Pancreas (tissue), 10 donors: ENCODE measurements around the gene KRTAP10-8. TPM values are rescaled to one million over a fixed set of nuclear protein-coding genes. Genes with fewer than 3 reads are reported as not detected.
"Not testable (repeated sequence)": the region's sequence is repeated elsewhere in the genome, so short reads cannot be mapped to it uniquely, and the experiment has no call there.

Experiments used
- ATAC-seq, 4 donors: fragments of 200-7000 bp; cut with Tn5 transposase; one replicate each; pipeline versions ENCODE4 v1.8.0 to v1.9.1; 2020; ENCODE audit warnings: mild to moderate bottlenecking in 4 of 4, moderate library complexity in 4 of 4
- DNase-seq, 6 donors: peaks; one replicate each; pipeline ENCODE4 v3.0.0-alpha.2; 2020
- FAIRE-seq: peaks from 2 replicates; lab custom pipeline; 2012; peaks lifted over from hg19 to GRCh38; lab: Jason Lieb, UNC
- H3K27ac ChIP-seq, 4 donors: fragments of 200-600 bp; sonication (generic); 1 replicate in 3 of 4; 2 replicates in 1 of 4; pipeline versions ENCODE4 v1.5.0 to v1.8.0; 2020
- H3K27me3 ChIP-seq, 4 donors: fragments of 200-600 bp; one replicate each; pipeline ENCODE4 v1.8.0; 2021
- H3K36me3 ChIP-seq, 3 donors: fragments of 200-600 bp; sonication (generic) in 1 of 3; one replicate each; pipeline versions ENCODE4 v1.5.0 to v1.8.0; 2020 to 2021
- H3K4me1 ChIP-seq, 3 donors: fragments of 200-600 bp; one replicate each; pipeline ENCODE4 v1.8.0; 2021
- H3K4me3 ChIP-seq, 4 donors: fragments of 200-600 bp; sonication (generic) in 2 of 4; one replicate each; pipeline versions ENCODE4 v1.5.0 to v1.8.0; 2020 to 2021
- H3K9me3 ChIP-seq, 4 donors: fragments of 200-600 bp; one replicate each; pipeline ENCODE4 v1.8.0; 2021
- CTCF ChIP-seq, 4 donors: fragments of 200-600 bp; sonication (generic) in 3 of 4; IDR thresholded peaks; one replicate each; pipeline versions ENCODE4 v1.5.0 to v1.8.0; 2021; ENCODE audit warnings: antibody characterized with exemption in 4 of 4
- WGBS, 2 donors: extraction: QIAGEN DNeasy Blood & Tissue Kit; methylation state at CpG; one replicate each; pipeline ENCODE4 v1.1.7; 2013; 5-methylcytosine and 5-hydroxymethylcytosine counted together
- intact Hi-C, 3 donors: fragments of 100-400 bp; cut with DNase I; formaldehyde crosslinking; loops; one replicate each; pipeline versions ENCODE4 v1.11.1 to v1.14.2; 2022
- polyA plus RNA-seq, 2 donors: library from polyadenylated mRNA; stranded (reverse); fragments of 200-250 nt; gene quantifications; one replicate each; pipeline ENCODE4 v1.2.3, GENCODE V29; 2013
- total RNA-seq, 6 donors: library from RNA; stranded (reverse); fragmentation: NEBNext Ultra II Directional in 4 of 6; extraction: Animal tissue kit (Norgen Biotek cat#: 25700) in 4 of 6; gene quantifications; one replicate each; pipeline versions ENCODE4 v1.2.1 to v1.2.4, GENCODE V29; 2021 to 2023
- donor health status: healthy with polysubstance abuse.
- donor health status: DM: no; HTN: no; CAD: no; lungs with moderate emphysema.
- donor health status: DM: no; HTN: no; CAD: no.
- donor health status: control.
- donor health status: control.
- donor health status: Bipolar disorder and iron deficiency.
- donor health status: DM: yes; HTN: yes; CAD: no.
- donor health status: DM: no; HTN: no; CAD: no.
- donor health status: DM: no; HTN: no; CAD: no.
- donor health status: DM: yes; HTN: yes; CAD: no.

Gene KRTAP10-8
- total and polyA plus RNA-seq, 8 donors: not detected

- ATAC-seq (no peak), FAIRE-seq (no peak), DNase-seq (peak in 1 of 6 donors; percentile 47)
- Histone ChIP-seq H3K27ac (no peak overlapping the region), H3K27me3 (peaks cover 0 to 7% (median 0%) of the 10 kb centered on the region in 4 donors), H3K4me3 (no peak overlapping the region), H3K36me3 (no peaks in the 10 kb centered on the region), H3K4me1 (no peaks in the 10 kb centered on the region), H3K9me3 (no peaks in the 10 kb centered on the region)
- intact Hi-C loops: no loop called here
- WGBS, 2 donors: 53 to 68% methylated on average over 10 of the region's 10 CpGs
- TF ChIP-seq CTCF (IDR thresholded peaks at IDR 0.05): no peak
Measured at GRCh38 chr21:44590311-44590721, 21.6 kb upstream of the KRTAP10-8 start.

DNA sequence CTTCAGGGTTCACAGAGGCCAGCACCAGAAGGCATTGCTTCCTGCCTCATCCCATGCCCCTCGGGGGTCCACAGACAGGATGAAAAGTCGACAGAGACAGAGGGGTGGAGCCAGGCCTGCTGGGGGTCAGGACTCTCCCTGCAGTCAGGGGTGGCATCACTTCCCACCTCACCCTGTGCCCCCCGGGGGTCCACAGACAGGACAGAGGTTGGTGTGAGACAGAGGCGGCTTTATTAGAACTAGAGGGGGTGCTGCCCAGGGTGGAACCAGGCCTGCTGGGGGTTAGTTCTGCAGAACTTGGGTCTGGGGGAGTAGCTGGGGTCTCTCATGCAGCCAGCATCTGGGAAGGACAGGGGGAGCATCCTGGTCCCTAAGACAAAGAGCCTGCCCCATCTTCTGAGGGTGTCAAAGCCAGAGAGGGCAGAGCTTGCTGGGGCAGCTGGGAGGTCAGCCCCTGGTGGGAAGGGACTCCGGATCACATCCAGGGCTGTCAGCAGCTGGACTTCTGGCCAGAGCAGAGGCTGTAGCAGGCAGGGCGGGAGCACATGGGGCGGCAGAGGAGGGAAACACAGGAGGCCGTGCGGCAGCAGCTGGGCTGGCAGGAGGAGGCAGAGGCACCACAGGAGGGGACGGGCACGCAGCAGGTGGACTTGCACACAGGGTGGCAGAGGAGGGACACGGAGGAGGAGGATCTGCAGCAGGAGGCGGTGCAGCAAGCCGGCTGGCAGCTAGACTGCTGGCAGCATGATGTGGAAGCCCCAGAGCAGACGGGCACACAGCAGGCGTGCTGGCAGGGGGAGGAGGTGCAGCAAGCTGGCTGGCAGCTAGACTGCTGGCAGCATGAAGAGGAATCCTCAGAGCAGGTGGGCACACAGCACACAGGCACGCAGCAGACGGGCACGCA lies 20.7 kb upstream of the KRTAP10-8 start:
- H3K27ac ChIP-seq, H3K9me3 ChIP-seq, H3K4me3 ChIP-seq, FAIRE-seq, DNase-seq, H3K4me1 ChIP-seq, H3K36me3 ChIP-seq, H3K27me3 ChIP-seq, ATAC-seq, intact Hi-C loops: not testable (repeated sequence)
- 39 to 50% methylated on average over 15 to 18 of the region's 19 CpGs for WGBS, 2 donors

DNA sequence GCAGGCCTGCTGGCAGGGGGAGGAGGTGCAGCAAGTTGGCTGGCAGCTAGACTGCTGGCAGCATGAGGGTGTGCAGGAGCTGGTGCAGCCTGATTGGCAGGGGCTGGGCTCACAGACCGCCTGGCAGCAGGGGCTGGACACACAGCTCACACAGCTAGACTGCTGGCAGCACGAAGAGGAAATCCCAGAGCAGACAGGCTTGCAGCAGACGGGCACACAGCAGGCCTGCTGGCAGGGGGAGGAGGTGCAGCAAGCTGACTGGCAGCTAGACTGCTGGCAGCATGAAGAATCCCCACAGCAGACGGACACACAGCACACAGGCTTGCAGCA lies 20.1 kb upstream of the KRTAP10-8 start:
- FAIRE-seq, H3K4me3 ChIP-seq, H3K27me3 ChIP-seq, H3K4me1 ChIP-seq, H3K36me3 ChIP-seq, ATAC-seq, H3K27ac ChIP-seq, intact Hi-C loops, H3K9me3 ChIP-seq: not testable (repeated sequence)
- peak in 1 of 6 donors; percentile 40 for DNase-seq
- 13 to 32% methylated on average over 1 to 4 of the region's 4 CpGs for WGBS, 2 donors

- no peak within 1 kb of the TSS for H3K4me3 ChIP-seq
- DNase-seq (peak in 1 of 6 donors; percentile 52), FAIRE-seq (no peak), ATAC-seq (no peak)
- TF ChIP-seq CTCF (IDR thresholded peaks at IDR 0.05): no peak
- H3K27me3 ChIP-seq: no peaks in the 10 kb centered on the region
- intact Hi-C loops: no loop called here
- H3K9me3 ChIP-seq: no peaks in the 10 kb centered on the region
- H3K27ac ChIP-seq: no peak within 1 kb of the TSS
- no peaks in the 10 kb centered on the region for H3K36me3 ChIP-seq
- H3K4me1 ChIP-seq: no peaks in the 10 kb centered on the region
- WGBS, 2 donors: 52 to 63% methylated on average over 33 of the region's 33 CpGs
Measured at GRCh38 chr21:44592446-44593311, 19.2 kb upstream of the KRTAP10-8 start, which contains the start of gene KRTAP10-6. KRTAP10-6 (minus strand) TSS chr21:44592505; CDS start chr21:44592484, 21 bp downstream.

DNA sequence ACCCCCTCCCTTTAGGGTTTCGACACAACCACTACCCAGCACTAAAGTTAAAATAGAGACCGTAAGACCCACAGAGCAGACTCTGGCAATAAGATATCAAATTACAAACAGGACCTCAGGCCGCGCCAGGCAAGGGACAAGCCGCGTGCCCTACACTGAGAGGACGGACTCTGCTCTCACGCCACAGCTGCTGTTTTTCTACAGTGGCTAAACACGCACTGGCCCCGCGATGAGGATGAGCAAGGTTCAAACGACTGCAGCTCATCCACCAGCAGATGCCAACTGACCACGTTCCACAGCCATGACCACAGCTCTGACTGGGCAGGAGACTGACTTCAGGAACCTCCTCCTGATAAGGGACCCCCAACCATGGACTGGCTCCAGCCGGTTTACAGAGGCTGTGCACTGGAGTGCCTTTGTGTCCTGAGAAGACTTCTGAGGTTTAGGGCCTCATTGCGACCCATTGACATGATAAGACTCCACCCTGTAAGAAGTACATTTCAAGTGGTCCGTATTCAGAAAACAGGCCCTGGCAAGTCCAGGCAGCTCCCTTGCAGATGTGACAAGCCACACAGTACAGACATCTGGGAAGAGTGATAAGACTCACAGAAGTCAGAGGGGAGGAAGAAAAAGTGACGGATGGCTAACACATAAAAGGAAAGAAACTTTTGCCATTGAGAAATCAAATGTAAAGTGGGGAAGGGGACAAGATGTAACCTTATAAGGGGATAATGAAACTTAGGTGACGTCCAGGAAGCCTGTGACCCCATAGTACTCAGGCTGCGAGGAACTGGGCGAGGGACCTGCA lies 18.1 kb upstream of the KRTAP10-8 start:
- FAIRE-seq: no peak
- 32 to 42% methylated on average over 20 of the region's 20 CpGs for WGBS, 2 donors
- no peak for DNase-seq
- TF ChIP-seq CTCF (IDR thresholded peaks at IDR 0.05): no peak
- H3K4me3 ChIP-seq: no peak overlapping the region
- no peaks in the 10 kb centered on the region for H3K36me3 ChIP-seq
- H3K4me1 ChIP-seq: no peaks in the 10 kb centered on the region
- ATAC-seq: peak in 1 of 4 donors; percentile 12
- intact Hi-C loops: no loop called here
- H3K27ac ChIP-seq: no peak overlapping the region
- H3K9me3 ChIP-seq: no peaks in the 10 kb centered on the region
- no peaks in the 10 kb centered on the region for H3K27me3 ChIP-seq
